HG03095 (cell line): Measurements from ENCODE around the gene LRMDA.
"Not testable (repeated sequence)": the region's sequence is repeated elsewhere in the genome, so short reads cannot be mapped to it uniquely, and the experiment has no call there.

ENCODE experiments used
- ATAC-seq: cut with Tn5 transposase; IDR thresholded peaks from one replicate; pipeline ENCODE4 v1.9.1; 2021; ENCODE audit warnings: moderate library complexity; ENCODE audit not compliant: unreplicated experiment

Gene LRMDA

GRCh38 chr10:75605096-75605495, 173.7 kb downstream of the LRMDA start:
- no peak for ATAC-seq

- ATAC-seq, result not testable (repeated sequence)
Measured at GRCh38 chr10:75605795-75606194, 174.4 kb downstream of the LRMDA start.

- no peak for ATAC-seq
Measured at GRCh38 chr10:75606203-75606779, 174.9 kb downstream of the LRMDA start.

GRCh38 chr10:75607576-75607975, 176.2 kb downstream of the LRMDA start:
- ATAC-seq, result no peak

GRCh38 chr10:75610183-75610582, 178.8 kb downstream of the LRMDA start:
- ATAC-seq, result no peak

- no peak for ATAC-seq
Measured at GRCh38 chr10:75611172-75611992, 180.0 kb downstream of the LRMDA start.

GRCh38 chr10:75611993-75612372, 180.6 kb downstream of the LRMDA start:
- ATAC-seq, result no peak

- ATAC-seq, result no peak
Measured at GRCh38 chr10:75612904-75613684, 181.7 kb downstream of the LRMDA start.

GRCh38 chr10:75613685-75614504, 182.5 kb downstream of the LRMDA start:
- no peak for ATAC-seq

GRCh38 chr10:75616076-75616475, 184.7 kb downstream of the LRMDA start:
- no peak for ATAC-seq

GRCh38 chr10:75616874-75617478, 185.6 kb downstream of the LRMDA start:
- no peak for ATAC-seq

GRCh38 chr10:75617485-75618155, 186.2 kb downstream of the LRMDA start:
- no peak for ATAC-seq

- no peak for ATAC-seq
Measured at GRCh38 chr10:75619635-75620034, 188.2 kb downstream of the LRMDA start.

GRCh38 chr10:75620356-75620755, 188.9 kb downstream of the LRMDA start:
- no peak for ATAC-seq

- not testable (repeated sequence) for ATAC-seq
Measured at GRCh38 chr10:75621003-75621402, 189.6 kb downstream of the LRMDA start.

GRCh38 chr10:75622503-75622902, 191.1 kb downstream of the LRMDA start:
- no peak for ATAC-seq

- no peak for ATAC-seq
Measured at GRCh38 chr10:75623310-75624093, 192.1 kb downstream of the LRMDA start.

GRCh38 chr10:75624638-75625037, 193.2 kb downstream of the LRMDA start:
- ATAC-seq, result no peak

GRCh38 chr10:75630746-75631145, 199.3 kb downstream of the LRMDA start:
- no peak for ATAC-seq
